ENCODE results near the gene CKB.

CKB gene

GRCh38 chr14:103522649-103523574 lies at the start of gene CKB:
TSS of gene CKB (minus strand) at chr14:103522830. CDS start at chr14:103522493, 337 bp downstream.
- H3K4me3 ChIP-seq (ENCODE audit: low read depth, low read length): peak within 1 kb of the TSS; percentile 57
- TF ChIP-seq CTCF (IDR thresholded peaks at IDR 0.05; ENCODE audit: insufficient read depth, low read length, missing control alignments): no peak
- ChIA-PET CTCF (interaction anchor here (0.8 to 11.0 kb wide), 3 partner anchors 22 to 78 kb away, joined by 3 to 368 read pairs (median 4); no protein-coding TSS in a partner anchor), POLR2A (interaction anchor here (1.0 kb wide), 1 partner anchor 18 kb away, joined by 4 read pairs; no protein-coding TSS in a partner anchor)
- no peak for DNase-seq (ENCODE audit: low read depth, low spot score)

DNA sequence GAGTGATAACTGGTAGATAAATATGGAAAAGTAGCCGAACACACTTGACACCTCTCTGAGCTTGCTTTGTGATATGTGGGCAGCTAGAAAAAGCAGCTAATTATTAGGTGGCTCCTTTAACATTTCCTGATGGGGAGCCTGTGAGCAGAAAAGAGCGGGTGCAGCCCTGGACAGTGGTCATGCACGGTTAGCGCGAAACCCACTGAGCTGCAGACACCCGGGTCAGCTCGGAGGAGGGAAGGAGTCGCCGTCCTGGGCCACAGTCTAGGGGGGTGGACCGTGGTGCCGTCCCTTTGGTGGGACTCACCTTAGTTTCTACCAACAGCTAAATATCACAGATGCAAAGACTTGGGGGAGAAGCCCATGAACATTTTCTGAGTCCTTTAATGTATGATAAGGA lies 46.8 kb upstream of the CKB start:
- DNase-seq (ENCODE audit: low read depth, low spot score): no peak
- CTCF ChIA-PET: interaction anchor here (1.0 kb wide), 1 partner anchor 137 kb away, joined by 3 read pairs; no protein-coding TSS in a partner anchor
- no peak for TF ChIP-seq CTCF (IDR thresholded peaks at IDR 0.05; ENCODE audit: insufficient read depth, low read length, missing control alignments)
- H3K4me3 ChIP-seq (ENCODE audit: low read depth, low read length): no peak overlapping the region
- POLR2A ChIA-PET: no interaction called here

DNA sequence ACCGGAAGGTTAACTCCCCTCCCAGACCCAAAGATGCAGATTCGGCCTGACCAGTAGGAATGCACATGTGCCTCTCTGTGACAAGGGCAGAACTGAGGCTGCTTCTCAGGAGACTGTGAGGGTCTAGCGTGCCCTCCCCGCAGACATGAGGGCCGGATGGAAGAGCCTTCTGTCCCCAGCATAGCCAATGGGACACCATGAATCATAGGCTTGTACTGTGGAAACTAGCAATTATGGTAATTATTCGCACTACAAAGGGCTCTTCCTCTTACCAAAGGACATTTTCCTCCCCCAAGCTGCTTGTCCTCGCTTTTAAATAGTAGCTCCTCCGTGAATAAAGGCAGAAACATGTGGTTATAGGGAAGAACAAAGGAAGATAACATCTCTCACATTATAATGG lies 46.3 kb upstream of the CKB start:
- no peak for DNase-seq (ENCODE audit: low read depth, low spot score)
- H3K4me3 ChIP-seq (ENCODE audit: low read depth, low read length): no peak overlapping the region
- ChIA-PET POLR2A (no interaction called here), CTCF (interaction anchor here (1.0 kb wide), 1 partner anchor 137 kb away, joined by 3 read pairs; no protein-coding TSS in a partner anchor)
- no peak for TF ChIP-seq CTCF (IDR thresholded peaks at IDR 0.05; ENCODE audit: insufficient read depth, low read length, missing control alignments)

- H3K4me3 ChIP-seq (ENCODE audit: low read depth, low read length): peak overlapping the region; percentile 67
- ChIA-PET POLR2A (no interaction called here), CTCF (interaction anchor here (1.5 to 8.2 kb wide), 3 partner anchors 10 to 16 kb away, joined by 5 to 79 read pairs (median 6); no protein-coding TSS in a partner anchor)
- no peak for TF ChIP-seq CTCF (IDR thresholded peaks at IDR 0.05; ENCODE audit: insufficient read depth, low read length, missing control alignments)
- no peak for DNase-seq (ENCODE audit: low read depth, low spot score)
These were observed 41.3 kb upstream of the CKB start for GRCh38 chr14:103563844-103564505.

- no peak for TF ChIP-seq CTCF (IDR thresholded peaks at IDR 0.05; ENCODE audit: insufficient read depth, low read length, missing control alignments)
- ChIA-PET CTCF (interaction anchor here (1.5 to 8.2 kb wide), 3 partner anchors 9 to 15 kb away, joined by 5 to 79 read pairs (median 6); no protein-coding TSS in a partner anchor), POLR2A (interaction anchor here (0.6 kb wide), 1 partner anchor 477 kb away, joined by 4 read pairs; no protein-coding TSS in a partner anchor)
- no peak for DNase-seq (ENCODE audit: low read depth, low spot score)
- H3K4me3 ChIP-seq (ENCODE audit: low read depth, low read length): peak overlapping the region; percentile 67
These were observed 40.6 kb upstream of the CKB start for GRCh38 chr14:103563226-103563620.

Measured in AG04449 (cell line).